ENCODE data around the gene BEST4. TPM values are rescaled to one million over a fixed set of nuclear protein-coding genes. Genes with fewer than 3 reads are reported as not detected.

Gene BEST4
- total and polyA plus RNA-seq, 2 of the 13 experiments (the other 11 are each of a cell fraction or from before 2014, with no cell fraction given): 0.77 to 1.4 TPM

DNA sequence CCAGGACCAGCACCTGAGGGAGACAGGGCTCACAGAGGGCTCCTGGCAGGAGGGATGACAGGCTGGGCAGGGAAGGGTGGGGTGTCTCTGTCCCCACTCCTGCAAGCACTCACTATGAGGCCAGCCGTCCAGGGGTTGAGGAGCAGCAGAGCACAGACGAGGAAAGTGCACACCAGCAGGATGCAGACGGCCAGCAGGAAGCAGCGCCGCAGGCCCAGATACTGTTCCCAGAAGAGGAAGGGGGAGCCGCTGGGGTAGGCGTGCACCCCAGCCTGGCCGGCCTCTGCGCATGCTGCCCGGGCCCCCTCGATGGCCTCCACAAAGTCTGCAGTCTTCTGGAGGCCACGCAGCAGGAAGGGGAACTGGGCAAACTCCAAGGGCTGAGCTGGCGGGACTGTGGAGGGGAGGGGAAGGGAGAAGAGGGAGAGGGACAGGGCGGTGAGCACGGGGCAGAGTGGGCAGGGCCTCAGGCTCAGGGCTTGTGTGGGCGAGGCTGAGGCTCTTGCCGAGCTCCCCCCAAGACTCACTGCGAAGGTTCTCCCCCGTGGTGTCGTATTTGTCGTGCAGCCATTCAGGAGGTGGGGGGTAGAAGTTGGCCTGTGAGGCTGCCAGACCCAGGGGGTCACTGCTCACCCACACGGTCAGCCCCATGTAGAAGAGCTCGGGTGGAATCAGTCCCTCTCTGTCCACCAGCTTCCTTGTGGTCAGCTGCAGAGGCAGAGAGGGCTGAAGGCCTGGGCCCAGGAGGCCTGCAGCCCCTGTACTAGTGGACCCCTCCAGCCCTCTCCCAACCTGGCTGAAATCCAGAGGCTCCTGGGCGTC is 38.6 kb upstream of the BEST4 start (continued):
- TF ChIP-seq YEATS4 (CRISPR knock-in tag; IDR thresholded peaks at IDR 0.05; ENCODE audit: borderline replicate concordance) (peak; percentile 77), GABPA (IDR thresholded peaks at IDR 0.05; ENCODE audit: low read depth, low read length) (no peak), GABPA (CRISPR knock-in tag; IDR thresholded peaks at IDR 0.05; ENCODE audit: low read depth) (no peak), ZMYM3 (CRISPR knock-in tag; IDR thresholded peaks at IDR 0.05) (peak; percentile 67; the same call in 1 of the 2 replicates), ZNF530 (CRISPR knock-in tag; IDR thresholded peaks at IDR 0.05; ENCODE audit: low read depth) (0 out of 2 replicates have a peak, but pooled peaks have one; percentile 55), DMAP1 (CRISPR knock-in tag; IDR thresholded peaks at IDR 0.05) (peak; percentile 67; the same call in 1 of the 2 replicates), ZNF670 (CRISPR knock-in tag; IDR thresholded peaks at IDR 0.05; ENCODE audit: borderline replicate concordance) (no peak; the same call in 1 of the 2 replicates), IRF2 (CRISPR knock-in tag; IDR thresholded peaks at IDR 0.05) (peak; percentile 88), MIER3 (CRISPR knock-in tag; IDR thresholded peaks at IDR 0.05; ENCODE audit: borderline replicate concordance) (no peak), HIVEP1 (CRISPR knock-in tag; IDR thresholded peaks at IDR 0.05) (peak; percentile 71; the same call in 1 of the 2 replicates), ZNF788 (CRISPR knock-in tag; IDR thresholded peaks at IDR 0.05; ENCODE audit: borderline replicate concordance) (peak; percentile 66)
- TF ChIP-seq, protein P1, sequence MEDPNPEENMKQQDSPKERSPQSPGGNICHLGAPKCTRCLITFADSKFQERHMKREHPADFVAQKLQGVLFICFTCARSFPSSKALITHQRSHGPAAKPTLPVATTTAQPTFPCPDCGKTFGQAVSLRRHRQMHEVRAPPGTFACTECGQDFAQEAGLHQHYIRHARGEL (CRISPR knock-in tag; IDR thresholded peaks at IDR 0.05): no peak
- TF ChIP-seq, protein P2, sequence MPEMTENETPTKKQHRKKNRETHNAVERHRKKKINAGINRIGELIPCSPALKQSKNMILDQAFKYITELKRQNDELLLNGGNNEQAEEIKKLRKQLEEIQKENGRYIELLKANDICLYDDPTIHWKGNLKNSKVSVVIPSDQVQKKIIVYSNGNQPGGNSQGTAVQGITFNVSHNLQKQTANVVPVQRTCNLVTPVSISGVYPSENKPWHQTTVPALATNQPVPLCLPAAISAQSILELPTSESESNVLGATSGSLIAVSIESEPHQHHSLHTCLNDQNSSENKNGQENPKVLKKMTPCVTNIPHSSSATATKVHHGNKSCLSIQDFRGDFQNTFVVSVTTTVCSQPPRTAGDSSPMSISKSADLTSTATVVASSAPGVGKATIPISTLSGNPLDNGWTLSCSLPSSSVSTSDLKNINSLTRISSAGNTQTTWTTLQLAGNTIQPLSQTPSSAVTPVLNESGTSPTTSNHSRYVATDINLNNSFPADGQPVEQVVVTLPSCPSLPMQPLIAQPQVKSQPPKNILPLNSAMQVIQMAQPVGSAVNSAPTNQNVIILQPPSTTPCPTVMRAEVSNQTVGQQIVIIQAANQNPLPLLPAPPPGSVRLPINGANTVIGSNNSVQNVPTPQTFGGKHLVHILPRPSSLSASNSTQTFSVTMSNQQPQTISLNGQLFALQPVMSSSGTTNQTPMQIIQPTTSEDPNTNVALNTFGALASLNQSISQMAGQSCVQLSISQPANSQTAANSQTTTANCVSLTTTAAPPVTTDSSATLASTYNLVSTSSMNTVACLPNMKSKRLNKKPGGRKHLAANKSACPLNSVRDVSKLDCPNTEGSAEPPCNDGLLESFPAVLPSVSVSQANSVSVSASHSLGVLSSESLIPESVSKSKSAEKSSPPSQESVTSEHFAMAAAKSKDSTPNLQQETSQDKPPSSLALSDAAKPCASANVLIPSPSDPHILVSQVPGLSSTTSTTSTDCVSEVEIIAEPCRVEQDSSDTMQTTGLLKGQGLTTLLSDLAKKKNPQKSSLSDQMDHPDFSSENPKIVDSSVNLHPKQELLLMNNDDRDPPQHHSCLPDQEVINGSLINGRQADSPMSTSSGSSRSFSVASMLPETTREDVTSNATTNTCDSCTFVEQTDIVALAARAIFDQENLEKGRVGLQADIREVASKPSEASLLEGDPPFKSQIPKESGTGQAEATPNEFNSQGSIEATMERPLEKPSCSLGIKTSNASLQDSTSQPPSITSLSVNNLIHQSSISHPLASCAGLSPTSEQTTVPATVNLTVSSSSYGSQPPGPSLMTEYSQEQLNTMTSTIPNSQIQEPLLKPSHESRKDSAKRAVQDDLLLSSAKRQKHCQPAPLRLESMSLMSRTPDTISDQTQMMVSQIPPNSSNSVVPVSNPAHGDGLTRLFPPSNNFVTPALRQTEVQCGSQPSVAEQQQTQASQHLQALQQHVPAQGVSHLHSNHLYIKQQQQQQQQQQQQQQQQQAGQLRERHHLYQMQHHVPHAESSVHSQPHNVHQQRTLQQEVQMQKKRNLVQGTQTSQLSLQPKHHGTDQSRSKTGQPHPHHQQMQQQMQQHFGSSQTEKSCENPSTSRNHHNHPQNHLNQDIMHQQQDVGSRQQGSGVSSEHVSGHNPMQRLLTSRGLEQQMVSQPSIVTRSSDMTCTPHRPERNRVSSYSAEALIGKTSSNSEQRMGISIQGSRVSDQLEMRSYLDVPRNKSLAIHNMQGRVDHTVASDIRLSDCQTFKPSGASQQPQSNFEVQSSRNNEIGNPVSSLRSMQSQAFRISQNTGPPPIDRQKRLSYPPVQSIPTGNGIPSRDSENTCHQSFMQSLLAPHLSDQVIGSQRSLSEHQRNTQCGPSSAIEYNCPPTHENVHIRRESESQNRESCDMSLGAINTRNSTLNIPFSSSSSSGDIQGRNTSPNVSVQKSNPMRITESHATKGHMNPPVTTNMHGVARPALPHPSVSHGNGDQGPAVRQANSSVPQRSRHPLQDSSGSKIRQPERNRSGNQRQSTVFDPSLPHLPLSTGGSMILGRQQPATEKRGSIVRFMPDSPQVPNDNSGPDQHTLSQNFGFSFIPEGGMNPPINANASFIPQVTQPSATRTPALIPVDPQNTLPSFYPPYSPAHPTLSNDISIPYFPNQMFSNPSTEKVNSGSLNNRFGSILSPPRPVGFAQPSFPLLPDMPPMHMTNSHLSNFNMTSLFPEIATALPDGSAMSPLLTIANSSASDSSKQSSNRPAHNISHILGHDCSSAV (CRISPR knock-in tag; IDR thresholded peaks at IDR 0.05; ENCODE audit: borderline replicate concordance): no peak
- TF ChIP-seq, protein P3, sequence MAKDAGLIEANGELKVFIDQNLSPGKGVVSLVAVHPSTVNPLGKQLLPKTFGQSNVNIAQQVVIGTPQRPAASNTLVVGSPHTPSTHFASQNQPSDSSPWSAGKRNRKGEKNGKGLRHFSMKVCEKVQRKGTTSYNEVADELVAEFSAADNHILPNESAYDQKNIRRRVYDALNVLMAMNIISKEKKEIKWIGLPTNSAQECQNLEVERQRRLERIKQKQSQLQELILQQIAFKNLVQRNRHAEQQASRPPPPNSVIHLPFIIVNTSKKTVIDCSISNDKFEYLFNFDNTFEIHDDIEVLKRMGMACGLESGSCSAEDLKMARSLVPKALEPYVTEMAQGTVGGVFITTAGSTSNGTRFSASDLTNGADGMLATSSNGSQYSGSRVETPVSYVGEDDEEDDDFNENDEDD (CRISPR knock-in tag; IDR thresholded peaks at IDR 0.05; ENCODE audit: borderline replicate concordance): peak; percentile 84; the same call in 1 of the 2 replicates
- TF ChIP-seq, protein P4, sequence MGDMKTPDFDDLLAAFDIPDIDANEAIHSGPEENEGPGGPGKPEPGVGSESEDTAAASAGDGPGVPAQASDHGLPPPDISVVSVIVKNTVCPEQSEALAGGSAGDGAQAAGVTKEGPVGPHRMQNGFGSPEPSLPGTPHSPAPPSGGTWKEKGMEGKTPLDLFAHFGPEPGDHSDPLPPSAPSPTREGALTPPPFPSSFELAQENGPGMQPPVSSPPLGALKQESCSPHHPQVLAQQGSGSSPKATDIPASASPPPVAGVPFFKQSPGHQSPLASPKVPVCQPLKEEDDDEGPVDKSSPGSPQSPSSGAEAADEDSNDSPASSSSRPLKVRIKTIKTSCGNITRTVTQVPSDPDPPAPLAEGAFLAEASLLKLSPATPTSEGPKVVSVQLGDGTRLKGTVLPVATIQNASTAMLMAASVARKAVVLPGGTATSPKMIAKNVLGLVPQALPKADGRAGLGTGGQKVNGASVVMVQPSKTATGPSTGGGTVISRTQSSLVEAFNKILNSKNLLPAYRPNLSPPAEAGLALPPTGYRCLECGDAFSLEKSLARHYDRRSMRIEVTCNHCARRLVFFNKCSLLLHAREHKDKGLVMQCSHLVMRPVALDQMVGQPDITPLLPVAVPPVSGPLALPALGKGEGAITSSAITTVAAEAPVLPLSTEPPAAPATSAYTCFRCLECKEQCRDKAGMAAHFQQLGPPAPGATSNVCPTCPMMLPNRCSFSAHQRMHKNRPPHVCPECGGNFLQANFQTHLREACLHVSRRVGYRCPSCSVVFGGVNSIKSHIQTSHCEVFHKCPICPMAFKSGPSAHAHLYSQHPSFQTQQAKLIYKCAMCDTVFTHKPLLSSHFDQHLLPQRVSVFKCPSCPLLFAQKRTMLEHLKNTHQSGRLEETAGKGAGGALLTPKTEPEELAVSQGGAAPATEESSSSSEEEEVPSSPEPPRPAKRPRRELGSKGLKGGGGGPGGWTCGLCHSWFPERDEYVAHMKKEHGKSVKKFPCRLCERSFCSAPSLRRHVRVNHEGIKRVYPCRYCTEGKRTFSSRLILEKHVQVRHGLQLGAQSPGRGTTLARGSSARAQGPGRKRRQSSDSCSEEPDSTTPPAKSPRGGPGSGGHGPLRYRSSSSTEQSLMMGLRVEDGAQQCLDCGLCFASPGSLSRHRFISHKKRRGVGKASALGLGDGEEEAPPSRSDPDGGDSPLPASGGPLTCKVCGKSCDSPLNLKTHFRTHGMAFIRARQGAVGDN (CRISPR knock-in tag; IDR thresholded peaks at IDR 0.05): peak; percentile 97

Measured in HepG2 (cell line).